Stimulated activated CD4-positive, alpha-beta T cell treated with anti-CD3 and anti-CD28 coated beads, Interleukin-12 subunit alpha, Interleukin-12 subunit beta, amount 100 ng/mL, for 24 hours (primary cell): ENCODE results near the gene MCF2L.

Experiments
- DNase-seq, 2 experiments: peaks; one replicate each; pipeline ENCODE4 v3.0.0-alpha.2; 2020; ENCODE audit warnings: low read depth in 2 of 2

Gene MCF2L

GRCh38 chr13:113084094-113084942 is 115.3 kb downstream of the MCF2L start:
- no peak for DNase-seq

GRCh38 chr13:113084943-113085540 is 116.0 kb downstream of the MCF2L start:
- no peak for DNase-seq

DNA sequence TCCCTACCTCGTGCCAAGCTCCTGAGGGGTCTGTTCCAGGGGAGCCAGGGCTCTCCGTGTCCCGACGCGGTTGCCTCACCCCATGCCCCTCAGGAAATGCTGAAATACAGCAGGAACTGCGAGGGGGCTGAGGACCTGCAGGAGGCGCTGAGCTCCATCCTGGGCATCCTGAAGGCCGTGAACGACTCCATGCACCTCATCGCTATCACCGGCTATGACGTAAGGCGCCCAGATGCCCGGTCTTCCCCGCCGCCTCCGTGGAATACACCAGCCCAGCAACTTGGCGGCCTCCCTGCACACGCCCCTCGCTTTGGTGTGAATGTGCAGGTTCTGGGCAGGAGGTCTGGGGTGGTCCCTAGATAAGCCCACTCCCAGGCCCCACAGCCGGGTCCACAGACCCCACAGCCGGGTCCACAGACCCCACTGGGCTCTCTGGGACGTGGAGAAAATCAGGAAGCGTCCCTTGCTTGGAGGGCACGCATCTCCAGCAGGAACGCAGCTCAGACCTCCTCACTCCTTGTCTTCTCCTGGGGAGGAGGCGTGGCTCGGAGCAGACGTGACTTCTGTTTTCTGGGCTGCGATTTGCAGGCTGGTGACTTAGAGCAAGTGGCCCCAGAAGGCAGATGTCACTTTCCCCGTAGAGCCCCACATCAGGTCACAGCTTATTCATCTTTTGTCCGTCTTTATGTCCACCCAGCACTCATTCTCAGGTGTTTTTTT is 117.2 kb downstream of the MCF2L start:
- DNase-seq, result no peak

DNA sequence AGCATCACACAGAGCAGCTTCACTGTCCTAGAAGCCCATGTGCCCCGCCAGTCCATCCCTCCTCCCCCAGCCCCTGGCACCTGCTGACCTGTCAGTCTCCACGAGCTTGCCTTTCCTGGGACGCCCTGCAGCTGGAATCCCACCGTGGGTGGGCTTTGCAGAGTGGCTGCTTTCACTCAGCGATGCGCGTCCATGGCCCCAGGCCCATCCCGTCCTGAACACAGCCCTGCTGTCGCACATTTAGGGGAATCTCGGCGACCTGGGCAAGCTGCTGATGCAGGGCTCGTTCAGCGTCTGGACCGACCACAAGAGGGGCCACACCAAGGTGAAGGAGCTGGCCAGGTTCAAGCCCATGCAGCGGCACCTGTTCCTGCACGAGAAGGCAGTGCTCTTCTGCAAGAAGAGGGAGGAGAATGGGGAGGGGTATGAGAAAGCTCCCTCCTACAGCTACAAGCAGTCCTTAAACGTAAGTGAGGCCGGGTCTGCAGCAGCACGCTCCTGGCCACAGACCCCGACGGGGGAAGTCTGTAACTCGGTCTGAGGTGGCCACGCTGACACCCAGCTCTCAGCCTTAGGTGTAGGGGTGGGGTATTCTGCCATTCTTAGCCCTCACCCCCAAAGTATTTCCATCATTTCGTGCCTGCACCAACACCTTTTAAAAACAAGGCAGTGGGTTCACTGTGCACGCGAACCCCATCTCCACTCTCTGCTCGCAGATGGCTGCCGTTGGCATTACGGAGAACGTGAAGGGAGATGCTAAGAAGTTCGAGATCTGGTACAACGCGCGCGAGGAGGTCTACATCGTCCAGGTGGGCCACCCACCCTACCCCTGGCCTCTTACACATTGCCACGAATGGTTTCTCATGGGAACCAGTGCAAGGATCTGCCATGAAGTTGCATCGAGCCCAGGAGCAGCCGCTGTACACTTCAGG is 118.2 kb downstream of the MCF2L start:
- DNase-seq, result no peak

- DNase-seq, result no peak
Measured at GRCh38 chr13:113087923-113088690, 119.1 kb downstream of the MCF2L start.

DNA sequence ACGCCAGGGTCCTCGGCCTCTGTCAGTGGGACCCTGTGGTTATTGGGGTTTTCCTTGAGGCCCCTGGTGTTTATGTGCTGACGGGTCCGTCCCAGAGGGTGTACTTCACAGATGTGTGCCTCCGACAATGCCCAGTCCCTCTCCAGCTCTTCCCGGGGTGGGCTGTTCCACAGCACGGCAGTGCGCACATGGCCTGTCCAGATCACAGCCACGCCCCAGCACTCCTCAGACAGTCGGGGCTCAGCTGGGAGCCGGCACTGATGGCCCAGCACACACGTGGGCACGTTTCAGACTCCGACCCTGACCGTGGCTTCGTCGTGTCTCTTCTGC is 119.6 kb downstream of the MCF2L start:
- no peak for DNase-seq

GRCh38 chr13:113089693-113090414 is 120.8 kb downstream of the MCF2L start:
- no peak for DNase-seq

DNA sequence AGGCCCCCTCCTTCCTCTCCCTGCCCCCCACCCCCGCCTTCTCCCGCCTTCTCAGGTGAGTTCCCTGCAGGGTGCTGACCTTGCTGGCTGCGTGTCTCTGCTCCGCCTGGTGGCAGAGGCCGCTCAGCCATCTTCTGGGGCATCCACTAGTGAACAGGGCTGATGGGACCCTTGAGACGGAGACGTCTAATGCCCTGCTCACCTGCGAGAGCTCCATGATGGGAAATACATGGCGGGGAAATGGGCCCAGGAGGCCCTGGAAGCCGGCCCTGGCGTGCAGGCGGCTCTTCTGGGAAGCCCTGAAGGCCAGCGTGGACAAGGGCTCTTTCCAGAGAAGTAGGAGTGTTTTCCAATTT is 121.4 kb downstream of the MCF2L start:
- DNase-seq, result no peak

GRCh38 chr13:113090806-113091205 is 121.8 kb downstream of the MCF2L start:
- DNase-seq, result no peak

- no peak for DNase-seq
Measured at GRCh38 chr13:113091211-113091771, 122.3 kb downstream of the MCF2L start.

DNA sequence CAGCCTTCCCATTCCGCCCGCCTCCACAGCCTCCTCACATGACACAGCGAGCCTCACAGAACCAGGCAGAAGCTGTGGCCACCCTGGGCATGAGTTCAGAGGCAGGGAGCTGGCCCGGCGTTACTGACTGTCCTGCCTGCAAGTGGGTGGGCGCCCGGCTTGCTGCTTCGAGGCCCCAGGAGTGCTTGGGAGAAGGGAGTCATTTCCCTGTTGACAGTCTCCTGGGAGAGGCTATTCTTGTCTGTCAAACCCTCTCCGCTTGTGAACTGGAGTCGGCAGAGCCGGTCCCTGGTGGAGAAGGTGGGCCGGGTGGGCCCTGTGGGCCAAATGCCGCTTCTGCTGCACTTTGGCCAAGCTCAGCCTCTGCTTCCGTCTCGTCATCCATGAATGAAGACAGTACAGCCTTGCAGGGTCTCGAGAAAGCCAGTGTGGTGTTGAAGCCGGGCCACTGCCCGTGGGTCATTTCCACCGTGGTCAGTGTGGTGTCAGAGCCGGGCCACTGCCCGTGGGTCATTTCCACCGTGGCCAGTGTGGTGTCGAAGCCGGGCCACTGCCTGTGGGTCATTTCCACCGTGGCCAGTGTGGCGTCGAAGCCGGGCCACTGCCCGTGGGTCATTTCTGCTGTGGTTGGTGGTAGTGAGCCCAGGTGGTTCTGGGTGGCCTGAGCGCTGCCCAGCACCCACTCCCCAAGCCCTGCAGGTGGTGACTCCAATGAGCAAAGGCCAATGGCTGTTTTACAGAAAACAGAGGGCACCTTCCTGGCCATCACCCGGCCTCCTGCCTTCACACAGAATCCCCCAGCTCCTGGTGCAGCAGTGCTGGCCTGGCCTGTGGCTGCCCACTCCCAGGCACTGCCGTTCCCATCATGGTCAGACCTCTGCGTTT is 123.1 kb downstream of the MCF2L start:
- DNase-seq, result no peak

GRCh38 chr13:113092776-113093579 is 124.0 kb downstream of the MCF2L start:
- DNase-seq, result no peak

DNA sequence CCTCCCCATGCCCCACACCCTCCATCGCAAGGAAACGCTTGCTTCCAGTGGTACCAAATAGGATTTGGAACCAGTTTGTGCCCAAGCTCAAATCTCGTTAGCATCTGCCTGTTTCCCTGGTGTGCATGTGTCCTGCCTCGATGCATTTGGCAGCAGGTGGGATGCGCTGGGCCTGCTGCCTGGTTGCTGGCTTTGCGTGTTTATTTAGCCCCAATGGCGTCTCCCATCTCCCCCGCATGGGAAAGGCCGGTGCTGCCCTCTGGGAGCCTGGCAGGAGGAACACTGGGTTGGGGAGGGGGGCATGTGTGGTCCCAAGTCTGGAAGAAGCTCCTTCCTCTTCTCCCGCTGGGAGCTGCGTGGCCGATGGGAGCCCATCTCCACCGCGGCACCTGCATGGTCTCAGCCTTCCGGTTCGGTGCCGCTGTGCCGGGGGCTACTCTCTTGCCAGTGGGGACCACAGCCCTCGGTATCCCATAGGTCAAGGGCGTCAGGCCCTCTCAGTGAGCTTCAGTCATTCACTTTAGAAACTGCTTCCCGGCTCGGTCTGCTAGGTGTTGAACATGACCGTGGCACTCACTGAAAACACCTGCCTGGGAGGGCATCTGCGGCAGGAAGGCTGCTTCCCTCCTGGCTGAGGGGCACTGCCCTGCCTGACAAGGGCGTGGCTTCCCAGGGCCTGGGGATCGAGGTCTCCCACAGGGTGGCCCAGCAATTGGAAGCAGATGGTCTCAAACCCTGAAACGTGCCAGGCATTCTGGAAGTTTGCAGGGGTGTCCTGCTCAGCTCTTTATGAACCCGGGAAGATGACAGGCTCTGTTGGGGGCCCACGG is 124.8 kb downstream of the MCF2L start:
- DNase-seq, result no peak

- no peak for DNase-seq
Measured at GRCh38 chr13:113094410-113094800, 125.4 kb downstream of the MCF2L start.

DNA sequence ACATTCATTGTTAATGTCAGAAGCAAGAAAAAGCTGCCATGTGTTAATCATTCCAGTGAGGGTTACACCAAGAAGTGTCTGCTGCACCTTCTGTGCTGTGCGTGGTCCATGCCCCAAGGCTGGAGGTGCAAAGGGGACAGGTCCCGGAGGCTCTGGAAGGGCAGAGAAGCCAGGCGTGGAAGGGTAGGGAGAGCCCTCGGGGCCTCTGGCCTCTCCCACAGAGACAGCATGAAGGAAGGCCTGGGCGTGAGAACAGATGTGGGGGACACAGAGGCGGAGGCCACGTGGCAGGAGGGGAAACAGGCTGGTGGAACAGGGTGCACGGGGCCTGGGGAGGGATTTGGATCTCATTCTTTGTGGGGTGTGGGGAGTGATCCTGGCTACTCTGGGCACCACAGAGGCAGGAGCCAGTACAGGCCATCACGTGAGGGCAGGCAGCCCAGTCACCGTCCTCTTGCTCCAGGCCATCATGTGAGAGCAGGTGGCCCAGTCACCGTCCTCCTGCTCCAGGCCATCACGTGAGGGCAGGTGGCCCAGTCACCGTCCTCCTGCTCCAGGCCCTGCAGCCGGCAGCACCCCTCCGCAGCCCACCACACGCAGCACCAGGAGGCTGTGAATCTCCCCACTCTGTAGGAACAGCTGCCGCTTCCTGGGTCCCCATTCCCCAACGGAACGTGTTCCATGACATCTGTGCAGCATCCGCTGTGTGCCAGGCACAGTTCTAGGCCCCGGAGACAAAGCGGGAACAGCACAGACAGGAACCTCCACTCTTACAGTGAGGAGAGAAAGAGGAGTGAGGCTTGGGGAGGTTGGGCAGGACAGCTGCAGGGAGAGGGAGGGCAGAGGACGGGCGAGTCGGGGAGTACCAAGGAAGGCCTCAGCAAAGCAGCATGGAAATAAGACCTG is 126.4 kb downstream of the MCF2L start:
- no peak for DNase-seq

GRCh38 chr13:113096052-113096744 is 127.2 kb downstream of the MCF2L start:
- no peak for DNase-seq
